ENCODE data around the gene OR10G8. TPM values are rescaled to one million over a fixed set of nuclear protein-coding genes. Genes with fewer than 3 reads are reported as not detected.

Gene OR10G8, protein sequence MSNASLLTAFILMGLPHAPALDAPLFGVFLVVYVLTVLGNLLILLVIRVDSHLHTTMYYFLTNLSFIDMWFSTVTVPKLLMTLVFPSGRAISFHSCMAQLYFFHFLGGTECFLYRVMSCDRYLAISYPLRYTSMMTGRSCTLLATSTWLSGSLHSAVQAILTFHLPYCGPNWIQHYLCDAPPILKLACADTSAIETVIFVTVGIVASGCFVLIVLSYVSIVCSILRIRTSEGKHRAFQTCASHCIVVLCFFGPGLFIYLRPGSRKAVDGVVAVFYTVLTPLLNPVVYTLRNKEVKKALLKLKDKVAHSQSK
- total RNA-seq, result not detected in 2 replicates

DNA sequence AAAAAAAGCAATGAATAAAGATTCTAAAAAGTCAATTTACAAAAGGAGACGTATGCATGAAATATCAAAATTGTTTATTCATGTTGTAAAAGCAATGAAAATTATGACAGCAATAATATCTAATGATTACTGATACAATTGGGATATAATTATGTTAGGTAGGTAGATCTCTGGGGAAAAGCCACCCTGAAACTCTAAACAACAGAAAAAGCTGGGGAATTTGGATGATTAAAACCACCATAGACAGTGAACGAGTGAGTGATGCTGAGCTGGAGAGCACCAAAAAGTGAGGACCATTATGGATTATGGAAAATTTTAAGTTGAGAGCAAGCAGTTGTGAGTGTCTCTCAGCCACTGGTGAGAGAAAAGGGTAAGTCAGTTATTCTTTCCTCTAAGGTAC is at the start of gene OR10G8:
TSS of gene OR10G8 (plus strand) at position 301 of the 400 bp plus-strand sequence. CDS start 2,825 bp downstream, outside the sequence.

DNA sequence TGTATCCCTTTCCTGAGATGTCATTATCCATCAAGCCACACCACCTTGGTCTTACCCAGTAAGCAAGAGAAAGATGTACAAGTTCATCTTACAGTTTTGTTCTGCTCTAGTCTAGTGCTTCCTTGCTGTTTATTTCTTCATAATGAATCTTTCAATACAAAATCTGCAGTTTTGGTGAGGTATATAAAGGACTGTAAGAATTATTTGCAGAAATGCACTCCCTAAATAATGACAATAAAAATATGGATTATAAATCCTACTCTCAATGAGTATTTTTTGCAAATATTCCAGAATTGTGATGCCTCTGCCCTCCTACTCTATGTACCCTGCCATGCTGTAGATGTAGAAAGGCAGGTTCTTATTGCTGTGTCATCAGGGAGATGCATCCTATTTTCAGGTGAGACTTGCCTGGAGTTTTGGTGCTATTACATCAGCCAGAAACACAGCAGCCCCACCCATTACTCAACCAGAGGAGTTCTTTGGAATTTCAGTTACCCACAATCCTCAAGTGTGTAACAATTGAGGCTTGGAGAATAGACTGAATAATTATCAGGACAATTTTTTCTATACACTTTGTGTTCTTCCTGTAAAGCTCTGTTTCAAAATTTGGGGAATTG is 48.8 kb upstream of the OR10G8 start, which contains the start of gene OR10S1:
TSS of gene OR10S1 (minus strand) at position 51 of the 617 bp plus-strand sequence. CDS start 117 bp downstream, outside the sequence.

DNA sequence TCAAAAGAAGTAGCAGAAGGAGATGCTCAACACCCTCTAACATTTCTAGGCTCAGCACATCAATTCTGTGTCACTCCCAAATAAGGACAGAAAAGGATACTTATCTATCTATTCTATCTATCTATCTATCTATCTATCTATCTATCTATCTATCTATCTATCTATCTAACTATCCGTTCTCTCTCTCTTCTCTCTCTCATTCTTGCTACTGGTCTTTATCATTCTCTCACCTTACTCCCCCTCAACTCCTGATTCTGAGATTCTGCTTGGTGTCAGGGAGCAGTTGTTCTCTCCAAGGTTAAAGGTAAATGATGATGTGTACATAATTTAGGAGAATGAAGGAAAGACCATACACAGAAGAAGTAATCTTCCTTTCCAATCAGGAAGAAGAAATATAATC is 31.5 kb upstream of the OR10G8 start, which contains the start of gene OR10G6:
TSS of gene OR10G6 (minus strand) at position 43 of the 400 bp plus-strand sequence. CDS start at position 43, 0 bp downstream.

DNA sequence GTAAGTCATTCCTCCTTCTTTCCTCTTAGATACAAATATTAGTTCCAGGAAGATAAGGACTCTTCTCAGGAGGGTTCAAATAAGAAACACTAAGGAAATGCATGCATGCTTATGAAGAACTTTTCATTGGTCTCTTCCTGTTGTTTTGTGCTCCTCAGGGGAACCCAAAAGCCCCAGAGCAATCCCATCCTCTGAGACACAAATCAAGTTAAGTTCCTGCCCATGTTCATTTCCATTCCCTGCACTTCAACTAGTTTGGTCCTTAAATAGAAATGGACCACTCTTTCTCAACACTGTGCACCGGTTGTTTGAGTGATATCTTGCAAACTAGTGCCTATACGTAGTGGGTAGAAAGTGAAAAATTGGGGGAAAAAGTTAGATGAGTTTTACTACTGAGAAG is 13.9 kb upstream of the OR10G8 start, which contains the start of gene OR10G4:
TSS of gene OR10G4 (plus strand) at position 301 of the 400 bp plus-strand sequence. CDS start 2,578 bp downstream, outside the sequence.

DNA sequence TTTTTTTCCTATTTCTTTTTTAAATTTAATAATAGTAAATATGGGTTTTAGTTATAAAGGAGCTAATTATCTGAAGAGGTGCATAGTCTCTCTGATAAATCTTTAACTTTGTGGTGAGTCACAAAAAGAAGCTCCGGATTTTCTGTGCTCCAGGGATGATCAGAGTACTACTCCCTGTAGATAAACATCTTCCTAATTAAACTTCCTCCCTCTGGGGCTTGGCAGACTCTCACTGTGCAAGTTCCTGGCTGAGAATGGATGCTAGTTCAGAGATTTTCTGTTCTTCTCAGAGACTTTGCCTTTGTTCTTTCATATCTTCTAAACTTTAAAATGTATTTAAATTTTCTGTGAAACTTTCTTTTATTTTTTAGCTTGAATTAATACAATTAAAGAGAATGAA is 14.7 kb downstream of the OR10G8 start, which contains the start of gene OR10G7:
TSS of gene OR10G7 (minus strand) at position 72 of the 400 bp plus-strand sequence. CDS start 2,324 bp downstream, outside the sequence.

Other genes starting within 250 kb of the OR10G8 start
- gene OR6M1, start 220.4 kb upstream of the OR10G8 start, total RNA-seq, result not detected in 2 replicates
- gene TMEM225, start 141.1 kb upstream of the OR10G8 start, total RNA-seq, result not detected in 2 replicates
- not detected in 2 replicates for gene OR8D4, start 124.6 kb upstream of the OR10G8 start, total RNA-seq
- not detected in 2 replicates for gene OR4D5, start 87.2 kb upstream of the OR10G8 start, total RNA-seq
- gene OR6T1, start 83.0 kb upstream of the OR10G8 start, total RNA-seq, result not detected in 2 replicates
- gene OR10S1, start 49.0 kb upstream of the OR10G8 start, total RNA-seq, result not detected in 2 replicates
- gene OR10G6, start 31.6 kb upstream of the OR10G8 start, total RNA-seq, result not detected in 2 replicates
- not detected in 2 replicates for gene OR10G4, start 13.8 kb upstream of the OR10G8 start, total RNA-seq
- 0.39 TPM in 1 of 2 replicates, not detected in the other for gene OR10G9, start 3.8 kb upstream of the OR10G8 start, total RNA-seq
- not detected in 2 replicates for gene OR10G7, start 14.5 kb downstream of the OR10G8 start, total RNA-seq
- 157 and 161 TPM in 2 replicates for gene VWA5A, start 88.7 kb downstream of the OR10G8 start, total RNA-seq
- gene OR10D3, start 156.5 kb downstream of the OR10G8 start, total RNA-seq, result not detected in 2 replicates
- not detected in 2 replicates for gene OR8G1, start 214.3 kb downstream of the OR10G8 start, total RNA-seq
- not detected in 2 replicates for gene OR8G5, start 229.6 kb downstream of the OR10G8 start, total RNA-seq